GM12864 (cell line): ENCODE data around the gene STIMATE.
A peak's percentile ranks its signal among the peaks of the same experiment; 100 is the strongest.

Experiments
- DNase-seq: peaks from one replicate; pipeline ENCODE4 v3.0.0-alpha.2; 2011; ENCODE audit warnings: low read depth
- H3K4me3 ChIP-seq: 2 replicates; pipeline ENCODE4 v1.5.1; 2011; ENCODE audit warnings: mild to moderate bottlenecking, low read depth, low read length, control low read depth
- TF ChIP-seq, protein P1 (sequence below): IDR thresholded peaks from 2 replicates; pipeline ENCODE4 v1.5.1; 2011; ENCODE audit warnings: low read depth, mild to moderate bottlenecking, moderate library complexity, low read length, control low read depth, inconsistent platforms; ENCODE audit errors: missing control alignments

The STIMATE gene

DNA sequence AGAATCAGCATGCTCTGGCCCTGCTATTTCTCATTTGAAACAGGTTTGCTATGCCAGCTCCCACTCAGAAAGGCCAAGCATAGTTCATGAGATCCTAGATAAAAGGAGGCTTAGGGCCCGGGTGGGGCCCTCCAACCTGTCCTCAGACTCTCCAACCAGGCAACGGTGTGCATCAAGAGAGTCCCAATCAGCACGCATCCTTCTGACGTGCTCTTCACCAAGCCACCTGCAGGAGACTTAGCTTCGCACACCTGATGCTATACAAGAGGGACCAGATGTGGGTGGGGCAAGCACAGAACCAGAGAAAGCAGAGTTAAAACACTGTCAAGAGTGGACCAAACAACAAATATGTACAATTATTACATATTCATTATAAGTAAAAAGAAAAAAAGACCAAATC, 17.3 kb downstream of the STIMATE start:
- no peak for DNase-seq
- no peak overlapping the region for H3K4me3 ChIP-seq
- TF ChIP-seq, protein P1, sequence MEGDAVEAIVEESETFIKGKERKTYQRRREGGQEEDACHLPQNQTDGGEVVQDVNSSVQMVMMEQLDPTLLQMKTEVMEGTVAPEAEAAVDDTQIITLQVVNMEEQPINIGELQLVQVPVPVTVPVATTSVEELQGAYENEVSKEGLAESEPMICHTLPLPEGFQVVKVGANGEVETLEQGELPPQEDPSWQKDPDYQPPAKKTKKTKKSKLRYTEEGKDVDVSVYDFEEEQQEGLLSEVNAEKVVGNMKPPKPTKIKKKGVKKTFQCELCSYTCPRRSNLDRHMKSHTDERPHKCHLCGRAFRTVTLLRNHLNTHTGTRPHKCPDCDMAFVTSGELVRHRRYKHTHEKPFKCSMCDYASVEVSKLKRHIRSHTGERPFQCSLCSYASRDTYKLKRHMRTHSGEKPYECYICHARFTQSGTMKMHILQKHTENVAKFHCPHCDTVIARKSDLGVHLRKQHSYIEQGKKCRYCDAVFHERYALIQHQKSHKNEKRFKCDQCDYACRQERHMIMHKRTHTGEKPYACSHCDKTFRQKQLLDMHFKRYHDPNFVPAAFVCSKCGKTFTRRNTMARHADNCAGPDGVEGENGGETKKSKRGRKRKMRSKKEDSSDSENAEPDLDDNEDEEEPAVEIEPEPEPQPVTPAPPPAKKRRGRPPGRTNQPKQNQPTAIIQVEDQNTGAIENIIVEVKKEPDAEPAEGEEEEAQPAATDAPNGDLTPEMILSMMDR, result no peak

DNA sequence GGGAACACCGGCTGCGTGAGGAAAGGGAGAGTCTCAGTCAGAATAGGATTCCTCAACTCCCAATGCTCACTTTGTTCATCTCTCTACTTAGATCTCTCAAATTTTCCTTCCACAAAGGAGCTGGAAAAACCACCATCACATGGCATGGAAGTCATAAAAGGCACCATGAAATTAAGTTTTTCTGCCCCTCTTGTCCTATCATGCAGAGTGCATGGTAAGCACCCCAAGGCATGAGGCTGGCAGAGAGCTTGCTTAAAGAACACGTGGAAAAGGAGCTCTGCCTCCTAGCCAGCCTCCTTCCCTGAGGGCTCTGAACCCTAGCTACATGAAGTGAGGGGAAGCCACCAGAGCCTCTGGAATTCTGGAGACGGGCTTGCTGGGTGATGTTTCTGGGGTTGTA, 17.8 kb downstream of the STIMATE start:
- DNase-seq, result no peak
- H3K4me3 ChIP-seq, result no peak overlapping the region

DNA sequence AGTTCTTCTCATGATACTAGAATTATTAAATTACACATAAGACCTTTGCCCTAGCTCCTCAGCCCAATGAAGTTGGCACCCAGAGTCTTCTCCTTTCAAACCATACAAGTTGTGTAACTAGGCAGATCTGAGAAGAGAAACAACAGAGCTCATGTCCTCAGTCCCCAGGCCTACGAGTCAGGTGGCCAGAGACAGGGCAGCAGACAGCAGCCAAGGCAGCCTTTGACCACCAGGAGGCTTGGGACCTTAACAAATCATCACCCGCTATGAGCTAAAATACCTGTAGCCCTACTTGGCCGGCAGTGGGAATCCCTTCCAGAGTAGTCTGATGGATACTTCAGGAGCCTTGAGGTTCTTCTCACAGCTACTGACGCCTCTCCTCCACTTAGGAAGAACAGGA, 18.3 kb downstream of the STIMATE start:
- no peak for DNase-seq
- no peak overlapping the region for H3K4me3 ChIP-seq
- TF ChIP-seq, protein P1, result peak; percentile 17

More for the DNA sequence above, 17.8 kb downstream of the STIMATE start:
- TF ChIP-seq, protein P1, result no peak

DNA sequence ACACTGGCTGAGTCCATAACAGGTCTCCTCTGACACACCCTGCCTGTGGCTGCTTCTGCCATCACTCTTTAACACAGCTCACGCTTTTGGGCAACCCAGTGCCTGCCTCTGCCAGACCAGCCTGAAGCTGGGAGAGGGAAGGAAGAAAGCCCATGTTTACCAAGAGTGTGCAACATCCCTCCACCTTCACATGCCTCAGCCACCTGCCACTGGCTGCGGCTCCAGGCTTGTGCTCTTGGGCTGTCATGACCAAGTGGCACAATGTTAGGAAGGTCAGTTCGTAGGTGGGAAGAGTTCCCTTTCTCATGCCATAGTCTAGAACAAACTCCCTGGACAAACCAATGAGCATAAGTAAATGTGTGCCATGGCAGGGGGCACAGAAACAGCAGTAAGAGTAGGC, 20.3 kb downstream of the STIMATE start:
- no peak overlapping the region for H3K4me3 ChIP-seq
- TF ChIP-seq, protein P1, result no peak
- no peak for DNase-seq

DNA sequence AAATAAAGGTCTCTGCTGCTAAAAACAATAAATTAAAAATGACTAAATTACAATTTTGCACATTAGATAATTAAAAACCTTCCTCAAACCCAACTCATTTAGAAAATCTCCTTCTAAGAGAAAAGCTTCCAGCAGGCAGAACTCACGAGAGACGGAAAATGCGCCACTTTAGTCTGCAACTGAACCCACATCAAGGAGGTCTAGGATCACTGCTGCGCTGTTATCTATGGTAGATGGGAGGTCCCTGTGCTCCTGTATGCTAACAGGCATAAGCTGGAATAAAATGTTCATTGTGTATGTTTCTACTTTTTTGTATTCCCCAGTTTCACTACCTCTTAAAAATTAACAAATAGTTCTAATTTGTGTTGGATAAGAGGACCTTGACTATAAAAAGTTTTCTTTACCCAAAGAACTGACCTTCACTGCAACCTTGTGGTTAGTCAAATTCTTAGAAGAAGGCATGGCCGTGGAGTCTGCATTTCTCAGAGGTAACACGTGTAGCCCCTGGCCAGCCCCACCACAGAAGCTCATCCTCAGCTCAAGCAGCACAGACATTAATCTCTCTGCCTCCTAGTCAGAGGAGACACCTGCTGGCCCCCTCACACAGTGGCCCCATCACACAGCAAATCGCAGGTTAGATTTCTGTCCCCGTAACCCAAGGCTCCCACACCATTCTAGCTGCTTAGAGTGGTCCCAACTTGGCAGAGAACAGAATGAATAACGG, 22.3 kb downstream of the STIMATE start:
- H3K4me3 ChIP-seq, result no peak overlapping the region
- DNase-seq, result no peak

DNA sequence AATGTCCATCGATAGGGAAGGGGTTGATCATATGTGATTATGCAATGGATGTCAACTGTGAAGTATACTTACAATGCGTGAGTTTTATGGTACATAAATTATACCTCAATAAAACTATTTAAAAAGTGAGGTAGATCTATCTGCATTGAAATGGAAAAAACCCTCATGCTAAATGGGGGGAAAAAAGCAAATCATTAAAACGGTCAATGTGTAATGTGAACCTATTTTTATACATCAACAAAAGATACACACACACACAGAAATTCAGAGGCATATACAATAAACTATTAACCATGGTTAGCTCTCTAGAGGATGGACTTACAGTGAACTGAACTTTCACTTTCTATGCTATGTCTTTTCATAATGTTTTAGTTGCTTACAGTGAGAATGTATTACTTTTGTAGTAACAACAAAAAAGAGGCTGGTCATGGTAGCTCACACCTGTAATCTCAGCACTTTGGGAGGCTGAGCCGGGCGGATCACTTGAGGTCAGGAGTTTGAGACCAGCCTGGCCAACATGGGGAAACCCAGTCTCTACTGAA, 23.1 kb downstream of the STIMATE start:
- H3K4me3 ChIP-seq, result no peak overlapping the region
- TF ChIP-seq, protein P1, result no peak
- no peak for DNase-seq

More for the DNA sequence above, 22.3 kb downstream of the STIMATE start:
- TF ChIP-seq, protein P1, result no peak
